SK-N-MC (cell line): ENCODE results near the gene PCDHGA2.

ENCODE experiments used
- EZH2 ChIP-seq: fragments of 200-600 bp; sonication (generic); IDR thresholded peaks from one replicate; pipeline ENCODE4 v1.6.1; 2017; ENCODE audit warnings: antibody characterized with exemption
- FOXP2 ChIP-seq: optimal IDR thresholded peaks from 2 replicates; pipeline ENCODE3; 2011; ENCODE audit warnings: mild to moderate bottlenecking, moderate library complexity; ENCODE audit not compliant: insufficient read depth; ENCODE audit errors: extremely low read length, control extremely low read depth
- POLR2AphosphoS5 ChIP-seq: IDR thresholded peaks from 2 replicates; pipeline ENCODE4 v1.6.1; 2012; ENCODE audit warnings: mild to moderate bottlenecking, low read depth, low read length, borderline replicate concordance

GRCh38 chr5:141320225-141321169 is 18.1 kb upstream of the PCDHGA2 start, which contains the start of gene TAF7:
- TF ChIP-seq POLR2AphosphoS5 (peak; percentile 96), EZH2 (no peak), FOXP2 (no peak)
